Fibroblast of pulmonary artery (primary cell): Measurements from ENCODE around the gene LPAR3.
"Not testable (repeated sequence)": the region's sequence is repeated elsewhere in the genome, so short reads cannot be mapped to it uniquely, and the experiment has no call there.

Experiments
- DNase-seq: peaks from one replicate; pipeline ENCODE4 v3.0.0-alpha.2; 2010; ENCODE audit warnings: low read depth
- H3K4me3 ChIP-seq: replicated peaks from 2 replicates; pipeline ENCODE4 v1.5.1; 2011; ENCODE audit warnings: low read depth, mild to moderate bottlenecking, control low read depth, low read length, moderate library complexity
- TF ChIP-seq, protein P1 (sequence below): IDR thresholded peaks from 2 replicates; pipeline ENCODE4 v1.5.1; 2011; ENCODE audit warnings: mild to moderate bottlenecking, control low read depth, low read length, inconsistent platforms; ENCODE audit errors: missing control alignments

Gene LPAR3

DNA sequence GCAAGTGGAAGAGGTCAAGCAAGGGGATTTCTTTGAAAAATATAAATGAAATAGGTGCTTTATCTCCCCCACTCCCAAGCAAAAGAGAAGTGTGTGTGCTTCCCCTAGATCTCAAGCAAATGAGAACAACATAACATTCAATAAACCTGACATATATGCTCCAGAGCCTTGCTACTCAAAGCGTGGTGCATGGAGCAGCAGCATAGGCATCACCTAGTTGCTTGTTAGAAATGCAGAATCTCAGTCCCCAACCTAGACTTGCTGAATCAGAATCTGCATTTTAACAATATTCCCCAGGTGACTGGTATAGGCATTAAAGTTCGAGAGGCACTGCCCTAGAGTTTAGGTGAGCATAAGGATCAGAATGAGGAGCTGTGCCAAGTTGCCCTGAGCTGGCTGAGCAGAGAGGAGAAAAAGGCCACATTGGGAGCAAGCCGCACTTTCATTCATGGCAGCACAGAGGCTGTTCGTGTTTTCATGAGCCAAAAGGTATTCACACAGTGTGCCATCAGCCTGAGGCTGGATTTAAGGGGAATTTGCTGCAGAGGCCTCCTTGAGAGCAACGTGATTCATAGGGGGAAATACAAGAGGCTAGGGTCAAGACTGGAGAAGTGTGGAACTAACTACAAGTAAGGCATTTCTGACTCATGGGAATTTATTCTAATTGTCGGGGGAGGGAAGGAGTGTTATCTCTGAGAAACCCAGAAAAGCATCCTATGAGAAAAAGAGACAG lies 14.3 kb upstream of the LPAR3 start:
- DNase-seq: peak; percentile 50
- no peak overlapping the region for H3K4me3 ChIP-seq
- TF ChIP-seq, protein P1, sequence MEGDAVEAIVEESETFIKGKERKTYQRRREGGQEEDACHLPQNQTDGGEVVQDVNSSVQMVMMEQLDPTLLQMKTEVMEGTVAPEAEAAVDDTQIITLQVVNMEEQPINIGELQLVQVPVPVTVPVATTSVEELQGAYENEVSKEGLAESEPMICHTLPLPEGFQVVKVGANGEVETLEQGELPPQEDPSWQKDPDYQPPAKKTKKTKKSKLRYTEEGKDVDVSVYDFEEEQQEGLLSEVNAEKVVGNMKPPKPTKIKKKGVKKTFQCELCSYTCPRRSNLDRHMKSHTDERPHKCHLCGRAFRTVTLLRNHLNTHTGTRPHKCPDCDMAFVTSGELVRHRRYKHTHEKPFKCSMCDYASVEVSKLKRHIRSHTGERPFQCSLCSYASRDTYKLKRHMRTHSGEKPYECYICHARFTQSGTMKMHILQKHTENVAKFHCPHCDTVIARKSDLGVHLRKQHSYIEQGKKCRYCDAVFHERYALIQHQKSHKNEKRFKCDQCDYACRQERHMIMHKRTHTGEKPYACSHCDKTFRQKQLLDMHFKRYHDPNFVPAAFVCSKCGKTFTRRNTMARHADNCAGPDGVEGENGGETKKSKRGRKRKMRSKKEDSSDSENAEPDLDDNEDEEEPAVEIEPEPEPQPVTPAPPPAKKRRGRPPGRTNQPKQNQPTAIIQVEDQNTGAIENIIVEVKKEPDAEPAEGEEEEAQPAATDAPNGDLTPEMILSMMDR: no peak

DNA sequence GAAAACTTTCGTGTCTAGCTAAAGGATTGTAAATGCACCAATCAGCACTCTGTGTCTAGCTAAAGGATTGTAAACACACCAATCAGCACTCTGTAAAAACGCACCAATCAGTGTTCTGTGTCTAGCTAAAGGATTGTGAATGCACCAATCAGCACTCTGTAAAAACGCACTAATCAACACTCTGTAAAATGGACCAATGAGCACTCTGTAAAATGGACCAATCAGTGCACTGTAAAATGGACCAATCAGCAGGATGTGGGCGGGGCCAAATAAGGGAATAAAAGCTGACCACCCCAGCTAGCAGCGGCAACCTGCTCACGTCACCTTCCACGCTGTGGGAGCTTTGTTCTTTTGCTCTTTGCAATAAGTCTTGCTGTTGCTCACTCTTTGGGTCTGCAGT lies 9.7 kb upstream of the LPAR3 start:
- H3K4me3 ChIP-seq, DNase-seq: not testable (repeated sequence)

DNA sequence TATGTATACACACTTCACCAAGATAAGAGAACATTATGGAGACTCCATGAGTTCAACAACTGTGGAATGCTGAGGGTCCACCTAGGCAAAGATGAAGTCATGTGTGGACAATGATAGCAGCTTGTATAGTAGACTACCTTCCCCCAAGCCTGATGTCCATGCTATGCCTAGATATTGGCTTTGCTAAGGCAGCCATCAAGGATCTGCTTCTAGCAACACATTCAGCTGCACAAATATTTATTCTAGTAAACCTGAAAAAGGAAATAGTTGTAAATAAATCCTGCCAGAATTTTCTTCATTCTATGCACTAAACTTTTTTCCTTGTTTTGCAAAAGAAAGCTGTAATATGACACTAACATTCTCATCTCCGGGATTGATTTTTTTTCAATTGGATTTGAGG lies 7.0 kb upstream of the LPAR3 start:
- DNase-seq: no peak
- no peak overlapping the region for H3K4me3 ChIP-seq
- TF ChIP-seq, protein P1: no peak

DNA sequence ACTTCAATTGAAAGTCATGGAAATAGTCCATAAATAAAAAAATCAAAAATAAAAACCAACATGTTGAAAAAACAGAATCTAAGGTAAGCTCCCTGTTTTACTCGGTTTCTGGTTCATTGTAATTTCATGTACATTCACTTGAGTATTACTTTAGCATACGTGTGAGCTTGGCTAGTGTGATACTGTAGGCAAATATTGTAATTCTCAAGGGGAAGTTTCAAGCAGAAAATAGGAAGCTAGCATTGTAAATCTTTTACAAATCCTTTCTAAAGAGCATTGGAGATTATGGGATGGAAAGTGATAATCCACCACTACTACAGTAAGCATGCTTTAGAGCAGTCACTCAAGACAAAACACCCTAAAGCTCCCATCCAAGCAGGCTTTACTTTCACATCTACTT lies 3.3 kb upstream of the LPAR3 start:
- H3K4me3 ChIP-seq: no peak overlapping the region
- no peak for DNase-seq
- TF ChIP-seq, protein P1: no peak

DNA sequence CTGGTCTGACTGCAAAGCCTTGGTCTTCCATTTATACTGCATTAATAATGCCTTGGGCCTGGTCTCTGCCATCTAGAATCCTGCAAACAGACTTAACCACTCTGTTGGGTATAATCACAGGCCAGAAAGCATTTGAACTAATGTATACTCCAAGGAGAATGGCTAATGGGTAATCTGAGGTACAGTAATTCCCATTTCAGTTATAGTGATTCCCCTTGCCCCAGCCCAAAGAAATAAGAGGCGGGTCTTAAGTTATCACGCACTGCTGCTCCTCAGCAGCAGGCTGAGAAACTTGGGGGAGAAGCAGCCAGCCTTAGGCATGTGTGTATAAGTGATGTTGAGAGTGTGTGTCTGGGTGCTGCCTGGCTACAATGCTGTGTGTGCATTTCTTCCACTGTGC lies 2.4 kb downstream of the LPAR3 start:
- TF ChIP-seq, protein P1: no peak
- no peak for DNase-seq
- H3K4me3 ChIP-seq: no peak overlapping the region

DNA sequence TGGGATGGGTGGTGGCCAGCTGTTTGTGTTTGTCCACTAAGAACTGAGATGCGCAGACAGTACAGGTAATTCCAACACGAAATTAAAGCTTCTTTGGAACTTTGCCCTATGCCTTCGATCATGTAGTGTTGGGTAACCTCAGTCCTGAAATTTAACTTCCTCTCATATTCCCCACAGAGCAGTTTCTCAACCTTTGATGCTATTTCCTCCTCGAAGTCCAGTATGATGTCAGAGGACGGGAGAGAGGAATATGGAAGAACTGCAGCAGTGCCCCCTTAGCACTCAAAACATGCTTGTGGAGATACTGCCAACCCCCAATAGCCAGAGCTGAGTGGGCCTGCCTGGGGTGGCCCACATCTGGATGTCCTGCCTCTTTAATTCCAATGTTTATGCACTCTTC lies 3.6 kb downstream of the LPAR3 start:
- TF ChIP-seq, protein P1: no peak

DNA sequence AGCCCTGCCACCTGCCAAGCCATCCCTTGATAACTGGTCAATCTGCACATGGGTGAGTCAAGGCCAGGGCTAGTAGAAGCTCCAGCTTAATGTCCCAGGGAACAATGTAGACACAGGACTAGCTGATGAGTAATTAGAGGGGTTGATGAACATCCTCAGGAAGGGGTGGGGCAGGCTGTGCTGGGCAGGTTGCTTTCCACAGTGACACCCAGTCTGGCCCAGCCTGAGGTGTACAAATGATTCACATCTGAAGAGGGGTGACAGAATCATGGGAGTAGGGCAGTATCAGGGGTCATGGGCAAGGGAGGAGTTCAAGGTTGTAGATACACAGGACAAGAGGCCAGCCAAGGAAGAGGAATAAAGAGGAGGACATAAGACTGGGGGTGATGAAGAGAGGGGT lies 4.3 kb downstream of the LPAR3 start:
- TF ChIP-seq, protein P1: no peak
- no peak overlapping the region for H3K4me3 ChIP-seq
- DNase-seq: no peak

More for the DNA sequence above, 3.6 kb downstream of the LPAR3 start:
- peak; percentile 43 for DNase-seq
- H3K4me3 ChIP-seq: no peak overlapping the region
